ENCODE measurements around the gene GALT.

Gene GALT

DNA sequence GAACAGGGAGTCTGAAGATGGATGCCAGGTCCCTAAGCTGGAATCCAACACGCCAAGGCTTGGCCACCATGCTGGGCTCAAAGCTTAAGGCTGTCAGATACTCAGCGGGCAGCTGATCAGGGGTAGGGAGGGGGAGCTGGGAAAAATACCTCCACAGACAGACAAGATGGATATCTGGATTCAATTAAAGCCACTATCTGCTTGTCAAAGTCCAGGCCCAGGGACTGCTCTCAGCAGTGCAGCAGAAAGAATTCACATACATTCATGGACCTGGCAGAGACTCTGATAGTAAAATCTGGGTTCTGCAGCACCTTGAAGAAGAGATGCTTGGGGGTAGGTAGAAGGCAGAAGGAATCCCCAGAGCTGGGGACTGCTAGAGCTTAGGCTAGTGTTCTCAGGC lies 31.3 kb upstream of the GALT start:
- no peak for TF ChIP-seq POLR2A (IDR thresholded peaks at IDR 0.05; ENCODE audit: low read depth, low read length)
- FAIRE-seq (no peak), DNase-seq (ENCODE audit: insufficient read length, low spot score) (no peak)

DNA sequence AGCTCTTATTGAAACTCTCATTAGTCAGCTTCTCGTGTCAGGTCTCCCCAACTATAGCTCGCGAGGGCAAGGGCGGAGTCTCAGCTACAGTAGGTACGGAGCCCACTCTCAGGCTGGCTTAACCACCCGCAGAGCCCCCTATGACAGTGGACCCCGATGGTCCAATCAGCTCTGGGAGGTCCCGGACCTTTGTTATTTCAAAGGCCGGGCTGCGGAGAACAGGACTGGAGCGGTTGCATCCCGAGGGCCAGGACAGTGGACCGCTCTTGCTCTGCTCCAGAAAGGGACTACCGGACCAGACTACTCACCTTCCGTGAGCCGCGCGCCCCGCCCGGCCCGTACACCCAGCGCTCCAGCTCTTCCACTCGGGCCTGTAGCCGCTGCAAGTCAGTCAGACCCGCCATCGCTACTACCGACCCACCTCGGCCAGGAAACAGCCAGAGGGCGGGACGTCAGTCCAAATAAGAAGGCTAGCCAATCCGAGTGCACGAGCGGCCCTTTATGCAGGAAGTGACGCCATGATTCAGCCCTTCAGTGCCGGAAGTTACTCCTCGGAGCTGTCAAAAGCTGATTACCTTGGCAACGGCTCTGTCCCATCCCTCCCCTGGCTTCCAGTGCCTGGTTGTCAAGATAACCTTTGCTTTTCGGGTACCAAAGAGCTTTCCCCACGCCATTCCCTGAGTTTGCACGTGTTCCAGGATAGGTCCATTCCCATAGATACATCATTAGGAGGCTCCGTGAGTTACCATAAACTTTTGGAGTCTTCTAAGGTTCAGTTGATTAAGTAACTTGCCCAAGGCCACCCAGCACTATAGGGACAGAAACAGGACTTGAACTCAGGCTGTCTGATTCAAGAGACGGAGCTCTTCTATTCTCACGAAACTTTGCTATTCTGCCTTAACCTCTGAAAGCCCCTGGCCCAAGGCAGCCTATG lies 26.1 kb upstream of the GALT start, which contains the start of gene DCTN3:
TSS of gene DCTN3 (minus strand) at position 435 of the 934 bp plus-strand sequence. CDS start at position 404, 31 bp downstream.
- DNase-seq (ENCODE audit: insufficient read length, low spot score) (peak; percentile 89), FAIRE-seq (peak; percentile 84)
- TF ChIP-seq POLR2A (IDR thresholded peaks at IDR 0.05; ENCODE audit: low read depth, low read length): peak; percentile 57

DNA sequence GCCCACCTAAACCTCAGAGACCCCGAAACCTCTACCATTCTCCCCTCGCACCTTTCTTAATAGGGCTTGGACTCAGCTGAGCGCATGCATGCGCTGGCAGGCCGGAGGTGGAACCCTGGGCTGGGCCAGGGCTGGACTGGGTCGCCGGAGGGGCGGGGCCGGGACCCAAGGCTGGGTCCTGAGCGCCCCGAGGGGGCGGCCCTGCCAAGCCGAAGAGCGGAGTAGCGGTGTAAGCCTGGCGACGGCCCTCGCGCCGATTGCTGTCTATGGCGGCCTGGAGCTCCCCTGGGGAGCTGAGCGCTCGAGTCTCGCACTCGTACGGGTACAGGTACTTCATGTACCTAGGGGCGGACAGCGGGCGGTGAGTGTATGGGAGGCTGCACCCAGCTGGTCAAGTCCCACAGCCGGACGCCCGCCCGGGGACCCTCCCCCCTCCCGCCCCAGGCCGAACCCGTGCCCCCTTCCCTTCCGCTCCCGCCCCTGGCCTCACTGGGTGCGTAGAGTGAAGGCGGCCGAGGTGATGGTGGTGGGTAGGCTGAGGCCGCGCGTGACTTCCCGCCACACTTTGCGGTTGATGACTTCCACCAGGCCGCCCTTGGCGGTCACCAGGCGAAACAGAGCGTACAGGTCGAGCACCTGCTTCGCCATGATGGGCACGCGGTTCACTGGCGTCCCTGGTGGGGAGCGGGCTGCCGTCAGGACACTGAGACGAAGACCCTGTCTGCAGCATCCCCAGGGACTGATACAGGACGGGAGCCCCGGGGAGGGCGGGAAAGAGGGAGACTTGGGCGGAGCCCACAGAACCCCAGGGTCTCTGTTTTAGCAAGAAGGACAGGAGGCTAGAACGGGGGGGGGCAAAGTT lies 22.9 kb upstream of the GALT start:
- DNase-seq (ENCODE audit: insufficient read length, low spot score): no peak
- no peak for FAIRE-seq
- TF ChIP-seq POLR2A (IDR thresholded peaks at IDR 0.05; ENCODE audit: low read depth, low read length): no peak

DNA sequence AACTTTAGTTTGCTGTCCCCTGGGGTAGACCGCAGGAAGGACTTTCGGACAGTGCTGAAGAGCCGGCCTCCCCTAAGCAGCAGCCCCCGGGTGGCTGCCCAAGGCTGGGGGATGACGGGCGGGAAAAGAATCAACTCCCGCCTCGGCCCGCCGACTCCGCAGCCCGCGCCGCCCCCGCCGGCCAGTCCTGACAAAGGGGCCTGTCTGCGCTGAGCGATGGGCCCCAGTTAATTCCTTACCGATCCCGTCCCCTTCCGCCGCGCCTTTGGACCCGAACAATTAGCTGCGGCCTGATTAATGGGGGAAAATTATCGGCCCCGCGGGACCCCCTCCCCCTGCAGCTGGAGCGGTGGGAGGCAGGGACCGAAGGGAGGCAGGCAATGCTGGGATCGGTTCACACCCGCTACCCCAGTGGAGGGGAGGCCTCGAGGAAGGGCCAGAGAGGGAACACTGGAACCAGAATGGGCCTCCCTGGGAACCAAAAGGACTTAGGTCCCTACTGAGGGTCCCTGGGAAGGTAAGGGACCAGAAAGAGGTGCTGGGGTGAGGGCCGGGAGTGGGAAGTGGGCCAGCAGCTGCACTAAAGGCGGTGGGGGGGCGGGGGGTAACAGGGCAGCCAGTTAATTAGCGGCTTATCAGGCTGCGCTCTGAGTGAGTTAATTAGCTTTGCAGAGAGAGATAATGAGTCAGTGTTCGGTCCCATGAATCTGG lies 21.8 kb upstream of the GALT start:
- no peak for FAIRE-seq
- TF ChIP-seq POLR2A (IDR thresholded peaks at IDR 0.05; ENCODE audit: low read depth, low read length): no peak
- DNase-seq (ENCODE audit: insufficient read length, low spot score): no peak

DNA sequence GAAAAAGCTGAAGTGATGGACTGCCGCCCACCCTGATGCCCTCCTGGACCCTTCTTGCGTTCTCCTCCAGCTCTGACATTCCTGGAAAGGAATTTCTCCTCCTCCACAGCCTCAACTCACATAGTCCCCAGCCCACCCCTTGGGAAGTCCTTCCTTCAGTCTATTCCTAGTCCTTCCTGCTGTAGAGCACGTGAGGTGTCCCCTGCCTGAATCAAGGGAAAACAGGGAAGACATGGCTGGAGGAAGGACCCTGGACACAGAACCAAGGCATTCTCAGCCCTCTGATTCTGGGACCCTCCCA lies 21.3 kb upstream of the GALT start:
- FAIRE-seq (no peak), DNase-seq (ENCODE audit: insufficient read length, low spot score) (no peak)
- TF ChIP-seq POLR2A (IDR thresholded peaks at IDR 0.05; ENCODE audit: low read depth, low read length): no peak

DNA sequence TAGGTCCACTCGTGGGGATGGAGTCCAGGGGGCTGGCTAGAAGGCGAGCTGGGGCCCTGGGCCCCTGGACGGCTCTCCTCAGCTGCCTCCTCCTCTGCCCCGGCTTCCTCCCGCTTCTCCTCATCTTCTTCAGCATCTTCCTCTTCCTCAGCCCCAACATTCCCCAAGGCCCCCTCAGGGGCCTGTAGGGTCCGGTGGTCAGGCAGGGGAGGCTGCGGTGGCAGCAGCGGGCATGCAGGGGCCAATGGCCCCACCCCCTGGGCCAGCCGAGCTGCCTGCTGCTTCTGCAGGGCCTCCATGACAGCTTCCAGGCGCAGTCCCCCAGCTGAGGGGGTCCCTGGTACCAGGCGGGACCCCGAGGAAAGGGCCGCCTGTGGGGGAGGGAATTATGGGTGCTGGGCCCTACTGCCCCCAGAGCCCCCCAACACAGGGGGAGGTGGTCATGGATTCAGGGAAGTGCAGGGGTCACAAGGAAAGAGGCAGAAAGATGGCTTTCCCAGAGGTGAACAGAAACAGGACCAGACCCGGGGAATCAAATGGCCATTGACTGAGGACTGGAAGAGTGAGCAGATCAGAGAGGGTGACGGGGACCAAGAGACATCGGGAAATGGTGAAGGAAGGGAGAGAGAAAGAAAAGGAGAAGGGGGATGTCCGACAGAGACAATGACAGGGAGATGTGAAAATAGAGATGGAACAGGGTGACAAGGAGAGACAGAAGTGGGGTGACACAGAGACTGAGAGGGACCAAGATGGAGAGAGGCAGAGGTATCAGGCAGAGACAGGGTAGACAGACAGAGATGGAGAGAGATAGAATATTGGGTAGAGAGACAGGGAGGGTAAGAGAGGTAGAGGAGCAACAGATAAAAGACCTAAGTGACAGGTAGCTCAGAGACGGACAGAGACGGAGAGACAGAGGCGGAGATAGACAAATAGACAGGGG lies 18.5 kb upstream of the GALT start:
- TF ChIP-seq POLR2A (IDR thresholded peaks at IDR 0.05; ENCODE audit: low read depth, low read length): no peak

DNA sequence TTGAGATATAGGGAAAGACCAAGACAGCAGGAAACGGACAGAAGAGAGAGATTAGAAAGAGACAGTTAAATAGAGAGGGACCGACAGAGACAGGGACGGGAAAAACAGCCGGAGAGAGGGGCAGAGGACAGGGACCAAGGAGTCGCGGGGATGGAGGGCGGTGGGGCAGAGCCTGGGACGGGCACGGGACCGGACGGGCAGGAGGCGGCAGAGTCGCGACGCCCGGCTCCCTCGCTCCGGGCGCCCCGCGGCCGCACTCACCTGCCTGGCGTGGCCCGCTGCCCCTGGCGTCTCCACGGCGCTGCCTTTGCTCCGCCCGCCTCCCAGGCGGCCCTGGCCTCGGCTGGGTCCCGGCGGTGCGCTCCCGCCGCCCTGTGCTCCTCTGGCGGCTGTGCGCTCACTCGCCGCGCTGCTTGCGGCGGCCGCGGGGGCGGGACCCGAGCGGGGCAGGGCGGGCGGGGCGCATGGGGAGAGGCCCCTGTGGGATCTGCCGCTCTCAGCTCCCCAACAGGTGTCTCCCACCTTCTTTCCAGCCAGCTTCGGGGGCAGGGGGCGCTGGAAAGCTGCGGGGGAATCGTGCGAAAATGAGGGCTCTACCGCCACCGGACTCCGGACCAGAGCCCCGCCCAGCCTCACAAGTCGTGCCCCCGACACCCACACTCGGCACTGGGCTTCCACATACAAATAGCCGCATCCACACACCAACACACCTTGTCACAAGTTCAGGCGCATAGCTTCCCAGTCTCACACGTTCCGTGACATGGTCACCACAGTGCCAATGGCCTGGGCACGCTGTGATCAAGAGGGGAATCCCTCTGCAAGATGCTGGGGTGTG lies 17.6 kb upstream of the GALT start, which contains the start of gene ARID3C:
TSS of gene ARID3C (minus strand) at position 411 of the 835 bp plus-strand sequence. CDS start 1,052 bp downstream, outside the sequence.
- FAIRE-seq (no peak), DNase-seq (ENCODE audit: insufficient read length, low spot score) (no peak)
- TF ChIP-seq POLR2A (IDR thresholded peaks at IDR 0.05; ENCODE audit: low read depth, low read length): no peak

More for the DNA sequence above, 18.5 kb upstream of the GALT start:
- DNase-seq (ENCODE audit: insufficient read length, low spot score): no peak
- FAIRE-seq: no peak

DNA sequence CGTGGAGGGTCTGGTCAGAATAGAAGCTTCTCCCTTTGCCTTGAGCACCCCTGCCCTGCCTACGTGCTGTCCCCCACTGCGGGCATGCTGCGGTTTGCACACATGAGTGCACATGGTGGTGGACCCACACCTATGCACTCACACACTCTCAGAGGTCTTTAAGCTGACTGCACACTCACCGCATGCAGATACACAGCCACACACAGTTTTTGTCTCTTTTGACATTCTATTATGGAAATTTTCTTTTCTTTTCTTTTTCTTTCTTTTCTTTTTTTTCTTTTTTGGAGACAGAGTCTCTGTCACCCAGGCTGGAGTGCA lies 17.0 kb upstream of the GALT start:
- no peak for TF ChIP-seq POLR2A (IDR thresholded peaks at IDR 0.05; ENCODE audit: low read depth, low read length)
- DNase-seq (ENCODE audit: insufficient read length, low spot score) (no peak), FAIRE-seq (no peak)

DNA sequence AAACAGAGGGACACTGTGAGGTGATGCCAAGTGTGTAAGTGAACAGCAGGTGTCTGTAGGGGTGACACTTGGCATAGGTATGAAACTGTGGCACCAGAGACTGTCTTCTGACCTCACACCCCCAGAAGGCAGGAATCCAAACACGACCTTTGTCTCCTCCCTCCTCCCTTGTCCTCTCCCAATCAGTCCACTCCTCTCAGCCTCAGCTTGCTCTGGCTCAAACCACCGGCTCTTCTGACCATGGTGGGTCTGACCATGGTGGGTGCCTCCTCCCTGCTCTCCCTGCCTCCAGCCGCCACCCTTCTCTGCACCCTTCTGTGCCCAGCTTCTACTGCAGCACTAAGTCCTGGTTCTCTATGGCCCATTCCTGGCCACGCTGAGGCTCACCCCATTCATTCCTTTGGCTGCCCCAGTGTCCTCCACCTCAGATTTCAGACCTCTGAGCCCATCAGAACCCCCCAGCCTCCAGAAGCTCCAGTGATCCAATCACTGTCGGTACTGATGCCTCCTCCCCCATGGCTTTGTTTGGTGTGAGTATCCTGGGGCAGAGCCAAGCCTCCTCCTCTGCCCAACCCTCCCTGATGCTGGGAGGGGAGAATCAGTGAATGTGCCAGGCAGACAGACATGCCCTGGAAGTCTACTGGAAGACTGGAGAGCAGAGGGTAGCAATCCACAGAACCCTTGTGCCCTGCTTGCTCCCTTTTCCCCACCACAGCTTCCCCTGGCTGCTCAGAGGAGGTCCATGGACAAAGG lies 15.9 kb upstream of the GALT start:
- no peak for TF ChIP-seq POLR2A (IDR thresholded peaks at IDR 0.05; ENCODE audit: low read depth, low read length)
- DNase-seq (ENCODE audit: insufficient read length, low spot score) (no peak), FAIRE-seq (no peak)

DNA sequence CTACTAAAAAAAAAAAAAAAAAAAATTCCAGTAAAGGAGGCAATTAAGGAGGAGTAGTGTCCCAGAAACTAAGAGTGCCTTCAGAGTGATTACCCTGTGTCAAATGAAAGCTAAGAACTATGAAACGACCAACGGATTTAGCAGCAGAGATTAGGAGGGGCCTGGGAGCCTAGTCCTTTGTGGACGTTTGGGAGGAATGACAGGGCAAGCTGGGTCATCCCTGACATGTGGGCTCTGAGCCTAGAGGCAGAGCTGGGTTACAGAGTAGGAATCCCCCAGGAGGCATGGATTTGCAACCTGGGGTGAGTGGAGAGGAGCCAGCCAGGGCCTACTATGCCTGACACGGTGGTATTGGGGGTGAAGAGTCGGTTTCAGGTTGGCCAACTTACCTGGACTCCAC lies 13.3 kb upstream of the GALT start:
- no peak for FAIRE-seq
- no peak for DNase-seq (ENCODE audit: insufficient read length, low spot score)
- no peak for TF ChIP-seq POLR2A (IDR thresholded peaks at IDR 0.05; ENCODE audit: low read depth, low read length)

DNA sequence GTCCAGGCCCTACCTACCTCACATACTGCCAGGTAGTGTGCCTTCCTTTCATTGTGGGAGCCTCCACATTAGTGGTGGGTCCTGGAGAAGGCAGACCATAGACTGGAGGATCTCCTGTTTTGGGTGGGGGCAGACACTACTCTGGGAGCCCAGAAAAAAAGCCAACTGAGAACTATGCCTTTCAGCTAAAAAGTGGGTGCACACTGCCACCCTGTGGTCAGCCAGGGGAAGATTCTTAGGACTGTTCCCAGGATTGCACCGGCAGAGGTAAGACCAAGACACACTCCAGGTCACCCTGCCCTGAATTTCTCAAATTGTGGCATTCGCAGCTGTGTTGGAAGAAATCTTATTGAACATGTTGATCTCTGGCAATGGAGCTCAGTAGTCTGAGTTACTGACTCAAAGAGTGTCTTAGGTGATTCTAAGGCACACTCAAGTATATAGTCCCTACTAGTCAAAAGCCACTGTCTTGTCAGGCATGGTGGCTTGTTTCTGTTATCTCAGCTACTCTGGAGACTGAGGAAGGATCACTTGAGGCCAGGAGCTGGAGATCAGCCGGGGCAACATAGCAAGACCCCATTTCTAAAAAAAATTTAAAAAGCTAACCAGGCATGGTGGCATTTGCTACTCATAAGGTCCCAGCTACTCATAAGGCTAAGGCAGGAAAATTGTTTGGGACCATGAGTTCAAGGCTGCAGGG lies 12.5 kb upstream of the GALT start:
- no peak for TF ChIP-seq POLR2A (IDR thresholded peaks at IDR 0.05; ENCODE audit: low read depth, low read length)
- DNase-seq (ENCODE audit: insufficient read length, low spot score): peak; percentile 78
- peak; percentile 57 for FAIRE-seq
